Liver (tissue), 9 donors: ENCODE results near the gene SNN. TPM values are rescaled to one million over a fixed set of nuclear protein-coding genes. Genes with fewer than 3 reads are reported as not detected.

Experiments
- DNase-seq: peaks from one replicate; pipeline ENCODE4 v3.0.0-alpha.2; 2017; ENCODE audit warnings: low spot score
- H3K27ac ChIP-seq, 2 donors: one replicate each; pipeline ENCODE4 v1.7.0; 2013; ENCODE audit warnings: inconsistent platforms in 2 of 2, low read length in 2 of 2, control low read depth in 1 of 2, low read depth in 1 of 2, mild to moderate bottlenecking in 1 of 2
- H3K27me3 ChIP-seq, 4 donors: one replicate each; pipeline versions ENCODE4 v1.6.1 to v1.7.0; 2013; ENCODE audit warnings: low read length in 3 of 4, inconsistent platforms in 1 of 4, mild to moderate bottlenecking in 1 of 4, moderate library complexity in 1 of 4; ENCODE audit not compliant: control insufficient read depth in 4 of 4, insufficient read depth in 4 of 4
- H3K36me3 ChIP-seq, 4 donors: one replicate each; pipeline versions ENCODE4 v1.6.1 to v1.7.0; 2013; ENCODE audit warnings: low read length in 3 of 4, mild to moderate bottlenecking in 3 of 4, low read depth in 1 of 4, moderate library complexity in 1 of 4; ENCODE audit not compliant: control insufficient read depth in 4 of 4, insufficient read depth in 3 of 4
- H3K4me1 ChIP-seq, 4 donors: one replicate each; pipeline versions ENCODE4 v1.6.1 to v1.7.0; 2013; ENCODE audit warnings: low read length in 3 of 4, mild to moderate bottlenecking in 3 of 4, moderate library complexity in 1 of 4; ENCODE audit not compliant: control insufficient read depth in 4 of 4, insufficient read depth in 4 of 4
- H3K4me3 ChIP-seq, 3 donors: one replicate each; pipeline versions ENCODE4 v1.6.1 to v1.7.0; 2013; ENCODE audit warnings: low read length in 3 of 3, control low read depth in 1 of 3, low read depth in 1 of 3, mild to moderate bottlenecking in 1 of 3
- H3K9ac ChIP-seq, 2 donors: one replicate each; pipeline ENCODE4 v1.7.0; 2013; ENCODE audit warnings: low read length in 2 of 2, mild to moderate bottlenecking in 2 of 2, moderate library complexity in 2 of 2, control low read depth in 1 of 2, low read depth in 1 of 2
- H3K9me3 ChIP-seq, 4 donors: one replicate each; pipeline versions ENCODE4 v1.6.1 to v1.7.0; 2013; ENCODE audit warnings: low read length in 3 of 4; ENCODE audit not compliant: control insufficient read depth in 4 of 4
- EGR1 ChIP-seq, 2 donors: IDR thresholded peaks; 2 replicates each; pipeline ENCODE4 v1.6.1; 2016 to 2018; ENCODE audit warnings: antibody characterized with exemption in 2 of 2, low read depth in 2 of 2
- FOXA1 ChIP-seq: IDR thresholded peaks from 2 replicates; pipeline ENCODE4 v1.6.1; 2016; ENCODE audit warnings: antibody characterized with exemption
- FOXA2 ChIP-seq: IDR thresholded peaks from 2 replicates; pipeline ENCODE4 v1.6.1; 2016; ENCODE audit warnings: antibody characterized with exemption
- GABPA ChIP-seq, 2 donors: IDR thresholded peaks in 1 of 2; conservative IDR thresholded peaks in 1 of 2; 2 replicates each; pipeline ENCODE4 v1.6.1; 2016; ENCODE audit warnings: antibody characterized with exemption in 2 of 2, mild to moderate bottlenecking in 1 of 2, moderate library complexity in 1 of 2
- HNF4A ChIP-seq, 2 donors: conservative IDR thresholded peaks; 2 replicates each; pipeline ENCODE4 v1.6.1; 2016; ENCODE audit warnings: antibody characterized with exemption in 2 of 2, mild to moderate bottlenecking in 2 of 2
- HNF4G ChIP-seq: IDR thresholded peaks from 2 replicates; pipeline ENCODE4 v1.6.1; 2016; ENCODE audit warnings: antibody characterized with exemption
- JUND ChIP-seq, 2 donors: IDR thresholded peaks; 2 replicates each; pipeline ENCODE4 v1.6.1; 2016; ENCODE audit warnings: antibody characterized with exemption in 2 of 2
- NR2F2 ChIP-seq: IDR thresholded peaks from 2 replicates; pipeline ENCODE4 v1.6.1; 2016; ENCODE audit warnings: antibody characterized with exemption
- RAD21 ChIP-seq, 2 donors: IDR thresholded peaks; 2 replicates each; pipeline ENCODE4 v1.6.1; 2016; ENCODE audit warnings: antibody characterized with exemption in 2 of 2, mild to moderate bottlenecking in 2 of 2
- RXRA ChIP-seq, 2 donors: IDR thresholded peaks; 2 replicates each; pipeline ENCODE4 v1.6.1; 2017 to 2018; ENCODE audit warnings: antibody characterized with exemption in 2 of 2, mild to moderate bottlenecking in 1 of 2
- SP1 ChIP-seq: IDR thresholded peaks from 2 replicates; pipeline ENCODE4 v1.6.1; 2018; ENCODE audit warnings: antibody characterized with exemption, mild to moderate bottlenecking
- TAF1 ChIP-seq: conservative IDR thresholded peaks from 2 replicates; pipeline ENCODE4 v1.6.1; 2016; ENCODE audit warnings: antibody characterized with exemption, mild to moderate bottlenecking
- YY1 ChIP-seq: IDR thresholded peaks from 2 replicates; pipeline ENCODE4 v1.6.1; 2016; ENCODE audit warnings: antibody characterized with exemption, mild to moderate bottlenecking
- WGBS: extraction: QIAGEN DNeasy Blood & Tissue Kit; methylation state at CpG from one replicate; pipeline ENCODE4 v1.1.7; 2013; 5-methylcytosine and 5-hydroxymethylcytosine counted together
- polyA plus RNA-seq, 2 donors: library from polyadenylated mRNA; stranded (reverse) in 1 of 2; unstranded in 1 of 2; fragments of 200-250 nt in 1 of 2; fragments of >200 nt in 1 of 2; fragmentation: Nextera tagmentation in 1 of 2; extraction: Ambion mirVana in 1 of 2; gene quantifications; one replicate each; pipeline versions ENCODE4 v1.2.1 to v1.2.3, GENCODE V29; 2013 to 2015
- total RNA-seq, 2 donors: library from RNA; depleted of rRNA; stranded (reverse); fragments of >200 nt; gene quantifications; one replicate each; pipeline ENCODE4 v1.2.3, GENCODE V29; 2014
- TF ChIP-seq, protein P1 (sequence below): fragments of 150-350 bp; IDR thresholded peaks from 2 replicates; pipeline ENCODE4 v1.5.1; 2017; ENCODE audit warnings: improper control_type of control experiment, low read depth, low read length; ENCODE audit not compliant: missing input control
- TF ChIP-seq, protein P2 (sequence below): IDR thresholded peaks from 2 replicates; pipeline ENCODE4 v1.6.1; 2016; ENCODE audit warnings: antibody characterized with exemption
- TF ChIP-seq, protein P3 (sequence below): IDR thresholded peaks from 2 replicates; pipeline ENCODE4 v1.6.1; 2016; ENCODE audit warnings: antibody characterized with exemption
- TF ChIP-seq, protein P4 (sequence below): IDR thresholded peaks from 2 replicates; pipeline ENCODE4 v1.6.1; 2016; ENCODE audit warnings: antibody characterized with exemption
- donor health status: healthy.
- donor health status: healthy.
- donor health status: healthy.
- donor health status: healthy.
- donor health status: healthy.

SNN gene
- total and polyA plus RNA-seq, 4 donors, result 2.5 to 6.2 (median 5.3) TPM

DNA sequence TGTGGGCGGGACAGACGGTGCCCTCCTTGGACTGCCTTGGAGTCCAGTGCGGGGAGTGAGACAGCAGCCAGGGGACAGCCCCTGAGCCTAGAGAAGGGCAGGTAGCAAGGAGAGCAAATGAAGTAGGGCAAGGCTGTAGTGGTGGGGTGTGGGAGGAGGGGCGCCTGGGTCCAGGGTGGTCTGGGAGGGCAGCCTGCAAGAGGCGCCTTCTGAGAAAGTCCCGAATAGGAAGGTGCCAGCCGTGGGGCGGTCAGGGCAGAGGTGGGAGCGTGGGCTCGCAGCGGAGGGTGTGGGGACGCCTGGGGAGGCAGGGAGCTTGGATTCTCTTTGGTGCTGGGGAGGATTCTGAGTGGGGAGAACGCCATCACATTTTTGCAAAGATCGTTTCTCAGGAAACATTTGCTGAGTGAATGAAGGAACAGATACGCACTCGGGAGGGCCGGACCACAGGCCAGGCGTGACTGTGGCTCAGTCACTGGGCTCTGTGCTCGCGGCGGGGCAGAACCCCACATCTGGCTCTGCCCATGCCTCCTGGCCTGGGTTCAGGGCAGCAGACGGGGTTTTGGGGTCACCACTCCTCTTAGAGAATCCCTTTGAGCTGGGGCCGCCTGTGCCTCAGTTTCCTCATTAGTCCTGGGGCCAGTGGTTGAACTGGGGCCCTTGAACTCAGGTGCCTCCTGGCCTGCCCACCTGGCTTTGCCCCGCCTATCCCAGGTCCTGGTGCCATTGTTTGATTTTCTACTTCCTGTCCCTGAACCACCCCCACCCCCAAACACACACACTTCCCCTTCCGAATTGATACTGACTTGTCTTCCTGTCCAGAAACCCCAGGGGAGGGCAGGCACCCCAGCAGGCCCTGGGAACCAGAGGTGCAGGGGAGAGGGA, 4.2 kb downstream of the SNN start:
- Histone ChIP-seq H3K4me1 (peaks cover 6 to 61% (median 16%) of the 10 kb centered on the region in 4 donors), H3K9ac (no peak overlapping the region), H3K27ac (peak overlapping the region; percentile 26 to 55), H3K36me3 (peaks cover 0 to 6% (median 0%) of the 10 kb centered on the region in 4 donors), H3K4me3 (no peak overlapping the region), H3K27me3 (no peaks in the 10 kb centered on the region), H3K9me3 (no peaks in the 10 kb centered on the region)
- no peak for DNase-seq
- 85% methylated on average over 25 of the region's 25 CpGs for WGBS
- no peak for TF ChIP-seq FOXA1
- TF ChIP-seq, protein P1, sequence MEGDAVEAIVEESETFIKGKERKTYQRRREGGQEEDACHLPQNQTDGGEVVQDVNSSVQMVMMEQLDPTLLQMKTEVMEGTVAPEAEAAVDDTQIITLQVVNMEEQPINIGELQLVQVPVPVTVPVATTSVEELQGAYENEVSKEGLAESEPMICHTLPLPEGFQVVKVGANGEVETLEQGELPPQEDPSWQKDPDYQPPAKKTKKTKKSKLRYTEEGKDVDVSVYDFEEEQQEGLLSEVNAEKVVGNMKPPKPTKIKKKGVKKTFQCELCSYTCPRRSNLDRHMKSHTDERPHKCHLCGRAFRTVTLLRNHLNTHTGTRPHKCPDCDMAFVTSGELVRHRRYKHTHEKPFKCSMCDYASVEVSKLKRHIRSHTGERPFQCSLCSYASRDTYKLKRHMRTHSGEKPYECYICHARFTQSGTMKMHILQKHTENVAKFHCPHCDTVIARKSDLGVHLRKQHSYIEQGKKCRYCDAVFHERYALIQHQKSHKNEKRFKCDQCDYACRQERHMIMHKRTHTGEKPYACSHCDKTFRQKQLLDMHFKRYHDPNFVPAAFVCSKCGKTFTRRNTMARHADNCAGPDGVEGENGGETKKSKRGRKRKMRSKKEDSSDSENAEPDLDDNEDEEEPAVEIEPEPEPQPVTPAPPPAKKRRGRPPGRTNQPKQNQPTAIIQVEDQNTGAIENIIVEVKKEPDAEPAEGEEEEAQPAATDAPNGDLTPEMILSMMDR, result no peak
- no peak for TF ChIP-seq TAF1
- no peak for TF ChIP-seq HNF4A (conservative IDR thresholded peaks at IDR 0.05)
- TF ChIP-seq, protein P2, sequence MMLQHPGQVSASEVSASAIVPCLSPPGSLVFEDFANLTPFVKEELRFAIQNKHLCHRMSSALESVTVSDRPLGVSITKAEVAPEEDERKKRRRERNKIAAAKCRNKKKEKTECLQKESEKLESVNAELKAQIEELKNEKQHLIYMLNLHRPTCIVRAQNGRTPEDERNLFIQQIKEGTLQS, result no peak
- TF ChIP-seq, protein P3, sequence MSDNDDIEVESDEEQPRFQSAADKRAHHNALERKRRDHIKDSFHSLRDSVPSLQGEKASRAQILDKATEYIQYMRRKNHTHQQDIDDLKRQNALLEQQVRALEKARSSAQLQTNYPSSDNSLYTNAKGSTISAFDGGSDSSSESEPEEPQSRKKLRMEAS, result no peak
- no peak for TF ChIP-seq GABPA (IDR thresholded peaks at IDR 0.05 in 1 of 2, conservative IDR thresholded peaks at IDR 0.05 in 1 of 2)
- TF ChIP-seq RXRA (IDR thresholded peaks at IDR 0.05), result peak in 1 of 2 donors; percentile 13
- TF ChIP-seq EGR1 (IDR thresholded peaks at IDR 0.05; ENCODE audit: low read depth in 2 of 2), result no peak
- TF ChIP-seq RAD21 (IDR thresholded peaks at IDR 0.05), result no peak
- peak; percentile 12 for TF ChIP-seq NR2F2
- TF ChIP-seq FOXA2, result no peak
- TF ChIP-seq, protein P4, sequence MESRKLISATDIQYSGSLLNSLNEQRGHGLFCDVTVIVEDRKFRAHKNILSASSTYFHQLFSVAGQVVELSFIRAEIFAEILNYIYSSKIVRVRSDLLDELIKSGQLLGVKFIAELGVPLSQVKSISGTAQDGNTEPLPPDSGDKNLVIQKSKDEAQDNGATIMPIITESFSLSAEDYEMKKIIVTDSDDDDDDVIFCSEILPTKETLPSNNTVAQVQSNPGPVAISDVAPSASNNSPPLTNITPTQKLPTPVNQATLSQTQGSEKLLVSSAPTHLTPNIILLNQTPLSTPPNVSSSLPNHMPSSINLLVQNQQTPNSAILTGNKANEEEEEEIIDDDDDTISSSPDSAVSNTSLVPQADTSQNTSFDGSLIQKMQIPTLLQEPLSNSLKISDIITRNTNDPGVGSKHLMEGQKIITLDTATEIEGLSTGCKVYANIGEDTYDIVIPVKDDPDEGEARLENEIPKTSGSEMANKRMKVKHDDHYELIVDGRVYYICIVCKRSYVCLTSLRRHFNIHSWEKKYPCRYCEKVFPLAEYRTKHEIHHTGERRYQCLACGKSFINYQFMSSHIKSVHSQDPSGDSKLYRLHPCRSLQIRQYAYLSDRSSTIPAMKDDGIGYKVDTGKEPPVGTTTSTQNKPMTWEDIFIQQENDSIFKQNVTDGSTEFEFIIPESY, result no peak
- TF ChIP-seq HNF4G, result no peak
- no peak for TF ChIP-seq YY1

DNA sequence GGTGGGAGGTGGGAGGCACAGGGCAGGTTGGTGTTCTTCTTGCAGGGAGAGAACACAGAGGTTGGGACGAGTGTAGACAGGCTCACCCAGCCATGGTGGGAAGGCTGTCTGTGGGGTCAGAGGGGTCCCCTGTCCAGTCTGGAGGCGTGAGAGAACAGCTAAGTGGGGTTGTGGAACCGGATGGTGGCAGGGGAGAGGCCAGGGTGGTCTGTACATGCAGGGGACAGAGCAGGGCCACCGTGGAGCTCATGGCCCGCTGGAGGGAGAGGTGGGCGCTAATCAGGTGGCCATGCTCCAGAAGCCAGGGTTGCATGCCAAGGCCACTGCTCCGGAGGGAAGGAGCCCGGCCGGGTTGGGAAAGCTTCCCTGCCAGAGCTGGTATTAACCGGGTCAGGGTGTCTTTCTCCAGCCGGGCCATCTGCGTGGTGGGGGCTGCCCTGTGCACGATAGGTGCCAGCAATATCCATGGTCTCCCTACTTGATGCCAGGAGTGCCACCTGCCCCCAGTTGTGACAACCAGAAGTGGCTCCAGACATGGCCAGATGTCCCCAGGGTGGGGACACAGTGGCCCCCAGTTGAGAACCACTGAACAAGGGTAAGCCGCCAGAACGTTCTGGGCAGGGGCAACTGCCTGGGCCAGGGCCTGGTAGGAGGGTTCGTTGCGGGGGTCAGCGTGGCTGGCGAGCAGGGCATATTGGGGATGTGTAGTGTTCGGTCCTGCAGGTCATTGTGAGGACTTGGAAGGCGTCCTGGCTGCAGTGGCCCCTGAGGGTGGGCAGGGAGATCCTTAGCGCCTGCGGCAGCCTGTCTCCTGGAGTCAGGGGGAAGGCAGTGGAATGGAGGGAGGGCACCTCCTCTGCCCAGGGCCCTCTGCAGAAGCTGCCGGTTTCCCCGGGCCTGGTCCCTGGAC, 5.1 kb downstream of the SNN start:
- WGBS, result 83% methylated on average over 25 of the region's 25 CpGs
- Histone ChIP-seq H3K9me3 (no peaks in the 10 kb centered on the region), H3K4me1 (peaks cover 6 to 62% (median 20%) of the 10 kb centered on the region in 4 donors), H3K27me3 (no peaks in the 10 kb centered on the region), H3K9ac (no peak overlapping the region), H3K27ac (peak overlapping the region in 1 of 2 donors; percentile 55), H3K36me3 (peaks cover 0 to 9% (median 6%) of the 10 kb centered on the region in 4 donors), H3K4me3 (no peak overlapping the region)
- no peak for DNase-seq
- no peak for TF ChIP-seq NR2F2
- TF ChIP-seq, protein P2, result no peak
- TF ChIP-seq, protein P4, result no peak
- no peak for TF ChIP-seq SP1
- no peak for TF ChIP-seq RAD21 (IDR thresholded peaks at IDR 0.05)
- TF ChIP-seq FOXA2, result no peak
- no peak for TF ChIP-seq HNF4G
- no peak for TF ChIP-seq RXRA (IDR thresholded peaks at IDR 0.05)
- TF ChIP-seq FOXA1, result no peak
- TF ChIP-seq TAF1, result no peak
- TF ChIP-seq, protein P3, result no peak
- TF ChIP-seq JUND (IDR thresholded peaks at IDR 0.05), result no peak
- TF ChIP-seq EGR1 (IDR thresholded peaks at IDR 0.05; ENCODE audit: low read depth in 2 of 2), result no peak
- TF ChIP-seq GABPA (IDR thresholded peaks at IDR 0.05 in 1 of 2, conservative IDR thresholded peaks at IDR 0.05 in 1 of 2), result no peak
- TF ChIP-seq, protein P1, result no peak
- TF ChIP-seq YY1, result no peak
- TF ChIP-seq HNF4A (conservative IDR thresholded peaks at IDR 0.05), result no peak
